GOT3 (cell line): Measurements from ENCODE around the gene SCTR.

Source experiments
- DNase-seq: peaks from one replicate; lab custom pipeline; 2025; ENCODE audit warnings: mixed read lengths; lab: John Stamatoyannopoulos, UW

Gene SCTR

GRCh38 chr2:119474371-119475224, 49.7 kb downstream of the SCTR start:
- no peak for DNase-seq

DNA sequence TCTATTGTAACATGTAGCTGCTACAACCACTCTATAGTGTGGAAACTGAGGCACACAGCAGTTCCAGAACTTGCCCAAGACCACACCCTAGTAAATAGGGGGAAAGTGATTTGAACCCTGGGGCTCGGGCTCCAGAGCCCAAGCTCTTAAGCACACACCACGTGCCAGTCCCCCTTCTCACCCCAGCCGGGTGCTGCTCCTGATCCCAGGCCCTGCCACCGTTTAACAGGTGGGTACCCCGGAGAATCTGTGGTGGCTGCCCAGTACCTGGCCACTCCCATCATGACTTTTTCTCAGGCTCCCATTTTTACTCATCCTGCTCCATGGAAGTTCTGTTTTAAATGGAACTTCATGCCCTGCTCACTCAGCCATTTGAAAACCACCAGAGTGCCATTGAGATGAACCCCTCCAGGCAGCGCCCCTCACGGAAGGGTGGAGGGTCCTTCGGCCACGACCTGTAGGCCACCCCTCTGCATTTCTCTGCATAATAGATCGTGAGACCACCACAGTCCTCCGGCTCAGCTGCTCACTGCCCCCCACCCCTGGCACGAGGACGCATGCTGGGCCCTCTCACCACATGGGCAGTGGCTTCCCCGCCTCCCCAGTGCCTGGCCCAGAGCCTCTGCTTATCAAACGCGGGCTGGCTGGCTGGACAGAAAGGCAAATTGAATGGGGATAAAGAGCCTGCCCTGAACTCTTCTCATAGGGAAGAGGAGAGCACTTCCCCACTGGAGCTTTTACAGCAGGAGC, 50.5 kb downstream of the SCTR start:
- no peak for DNase-seq

DNA sequence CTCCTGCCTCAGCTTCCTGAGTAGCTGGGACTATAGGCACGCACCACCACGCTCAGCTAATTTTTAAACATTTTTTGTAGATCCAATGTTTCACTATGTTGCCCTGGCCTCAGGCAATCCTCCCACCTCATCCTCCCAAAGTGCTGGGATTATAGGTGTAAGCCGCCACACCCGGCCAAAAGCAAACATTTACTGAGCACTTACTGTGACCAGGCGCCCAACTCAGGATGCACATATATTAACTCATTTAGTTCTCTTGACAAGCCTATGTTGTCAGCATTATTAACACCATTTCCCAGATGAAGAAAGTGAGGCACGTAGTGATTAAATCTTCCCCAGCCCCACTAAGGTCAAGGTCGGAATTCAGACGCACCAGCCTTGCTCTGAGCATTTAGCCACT, 51.5 kb downstream of the SCTR start:
- no peak for DNase-seq

DNA sequence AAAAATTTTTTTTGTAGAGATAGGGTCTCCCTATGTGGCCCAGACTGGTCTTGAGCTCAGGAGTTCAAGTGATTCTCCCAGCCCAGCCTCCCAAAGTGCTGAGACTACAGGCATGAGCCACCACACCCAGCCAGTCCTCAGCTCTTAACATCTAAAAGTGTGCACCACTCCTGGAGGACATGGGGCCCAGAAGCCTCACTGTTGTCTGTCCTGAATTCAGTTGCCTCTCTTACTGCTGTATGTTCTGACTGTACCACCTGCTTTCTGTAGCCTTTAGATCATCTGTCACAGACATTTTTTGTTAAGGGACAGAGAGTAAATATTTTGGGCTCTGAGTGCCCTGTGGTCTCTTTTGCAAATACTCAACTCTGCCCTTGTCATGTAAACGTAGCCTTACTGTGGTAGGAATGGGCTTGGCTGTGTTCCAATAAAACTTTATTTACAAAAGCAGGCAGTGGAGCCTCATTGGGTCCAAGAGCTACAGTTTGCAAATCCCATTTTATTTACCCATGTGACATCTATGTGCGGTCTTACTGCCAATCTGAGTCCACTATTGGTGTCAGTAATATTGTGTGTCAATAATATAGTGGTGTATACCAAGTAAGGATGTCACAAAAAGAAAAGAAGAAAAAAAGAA, 54.5 kb downstream of the SCTR start:
- no peak for DNase-seq

DNA sequence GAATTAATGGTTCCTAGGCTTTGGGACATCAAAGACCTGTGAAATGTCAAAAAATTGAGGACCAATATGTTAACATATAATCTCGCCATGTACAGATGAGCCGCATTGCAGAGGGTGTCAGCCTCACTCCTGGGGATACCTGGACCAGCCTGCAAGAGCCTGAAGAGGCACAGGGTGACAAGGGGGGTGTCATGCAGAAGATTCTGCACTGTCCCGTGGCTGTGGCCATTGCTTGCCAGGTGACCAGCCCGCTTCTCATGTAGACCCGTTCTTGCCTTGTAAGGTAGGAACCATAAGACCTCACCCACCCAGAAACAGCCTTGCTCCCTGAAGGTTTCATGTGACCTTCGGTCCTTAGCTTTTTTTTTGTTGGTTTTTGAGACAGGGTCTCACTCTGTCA, 55.2 kb downstream of the SCTR start:
- DNase-seq: no peak

DNA sequence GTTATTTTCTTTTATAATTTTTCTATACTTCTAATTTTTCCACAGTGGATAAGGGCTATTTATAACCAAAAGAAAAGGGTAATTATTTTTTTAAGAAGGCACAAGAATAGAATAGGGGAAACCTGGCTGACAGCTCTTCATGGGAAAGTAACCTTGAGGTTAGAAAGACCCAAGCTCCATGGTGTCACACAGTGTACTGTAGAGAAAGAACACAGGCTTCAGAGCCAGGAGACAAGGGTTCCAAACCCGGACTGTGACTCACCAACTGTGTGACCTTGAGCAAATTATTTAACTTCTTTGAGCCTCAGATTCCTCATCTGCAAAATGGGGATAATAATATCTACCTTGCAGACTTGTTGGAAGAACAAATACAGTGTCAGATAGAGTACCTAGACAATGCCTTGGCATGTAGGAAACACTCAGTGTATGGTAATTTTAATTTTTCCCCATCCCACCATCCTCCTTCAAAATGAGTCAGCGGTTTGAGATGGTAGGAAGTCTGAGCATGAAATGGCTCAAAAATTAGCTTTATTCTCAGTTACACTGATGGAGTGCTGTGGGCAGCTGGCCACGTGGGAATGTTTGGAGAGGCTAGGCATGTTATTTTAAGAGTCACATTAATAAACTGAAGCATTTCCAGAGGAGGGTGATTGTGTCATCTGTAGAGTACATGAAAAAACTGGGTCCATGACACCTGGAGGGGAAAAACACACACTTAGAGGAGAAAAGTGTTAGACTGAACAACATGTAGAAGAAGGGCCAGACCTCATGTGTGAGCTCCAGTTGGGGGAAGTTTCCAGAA, 55.9 kb downstream of the SCTR start:
- no peak for DNase-seq

DNA sequence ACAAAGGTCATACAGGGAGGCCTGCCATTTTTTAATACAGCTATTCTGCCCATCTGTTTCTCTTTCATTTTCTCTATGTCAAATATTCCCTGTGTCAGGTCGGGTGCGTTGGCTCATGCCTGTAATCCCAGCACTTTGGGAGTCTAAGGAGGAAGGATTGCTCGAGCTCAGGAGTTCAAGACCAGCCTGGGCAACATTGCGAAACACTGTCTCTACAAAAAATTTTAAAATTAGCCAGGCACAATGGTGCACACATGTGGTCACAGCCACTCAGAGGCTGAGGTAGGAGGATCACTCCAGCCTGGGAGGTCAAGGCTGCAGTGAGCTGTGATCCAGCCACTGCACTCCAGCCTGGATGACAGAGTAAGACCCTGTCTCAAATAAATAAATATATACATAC, 57.9 kb downstream of the SCTR start:
- no peak for DNase-seq

GRCh38 chr2:119465687-119466086, 58.6 kb downstream of the SCTR start:
- DNase-seq: no peak

DNA sequence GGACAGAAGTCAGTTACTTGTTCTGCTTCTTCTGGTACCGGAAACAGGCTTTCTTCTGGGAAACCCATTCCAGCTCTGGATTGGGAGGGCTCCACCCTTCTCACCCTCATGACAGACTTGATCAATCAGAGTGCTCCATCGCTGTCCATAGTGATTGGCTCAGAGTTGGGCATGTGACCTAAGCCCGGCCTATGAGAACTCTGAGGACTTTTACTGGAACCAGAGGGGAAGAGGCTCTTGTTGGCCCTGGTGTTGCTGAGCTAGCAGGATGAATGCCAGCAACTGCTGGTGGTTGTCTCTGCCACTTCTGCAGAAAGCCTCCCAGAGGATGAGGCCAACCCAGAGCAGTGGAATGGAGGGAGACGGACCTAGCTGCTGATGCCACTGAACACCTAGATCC, 59.3 kb downstream of the SCTR start:
- DNase-seq: no peak

DNA sequence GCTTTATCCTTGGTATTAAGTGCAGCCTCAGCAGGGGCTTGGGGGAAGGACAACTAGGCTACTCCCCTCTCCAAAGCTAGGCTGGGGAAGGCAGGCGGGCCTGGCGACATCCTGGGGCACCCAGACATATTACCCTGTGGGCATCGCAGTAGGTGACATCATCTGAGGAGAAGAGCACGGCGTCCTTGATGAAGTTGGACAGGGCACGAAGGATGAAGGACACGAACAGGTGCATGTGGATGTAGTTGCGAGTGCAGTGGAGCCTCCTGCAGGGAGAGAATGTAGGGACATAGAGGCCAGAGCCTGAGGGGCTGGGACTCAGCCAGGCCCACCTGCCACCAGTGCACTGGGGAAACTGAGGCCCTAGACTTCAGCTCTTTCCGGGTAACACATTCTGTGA, 60.3 kb downstream of the SCTR start:
- DNase-seq: no peak

DNA sequence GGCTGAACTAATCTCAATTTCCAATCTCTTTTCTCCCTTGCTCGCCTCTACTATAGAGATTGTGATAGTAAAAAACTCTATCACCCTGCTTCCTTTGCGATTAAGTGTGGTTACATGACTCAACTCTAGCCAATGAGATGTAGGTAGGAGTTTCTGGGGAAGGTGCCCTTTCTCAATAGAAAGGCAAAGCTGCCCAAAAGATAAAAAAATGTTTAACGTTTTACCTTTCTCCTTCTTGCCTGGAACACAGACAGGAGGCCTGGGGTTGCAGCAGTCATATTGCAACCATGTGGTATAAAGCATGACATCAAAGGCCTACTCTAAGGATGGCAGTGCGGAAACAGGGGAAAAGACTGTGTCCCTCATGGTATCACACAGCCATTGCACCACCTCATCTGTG, 61.1 kb downstream of the SCTR start:
- no peak for DNase-seq

GRCh38 chr2:119462574-119462973, 61.7 kb downstream of the SCTR start:
- DNase-seq: no peak

- DNase-seq: no peak
These were observed 62.5 kb downstream of the SCTR start for GRCh38 chr2:119461811-119462210.

DNA sequence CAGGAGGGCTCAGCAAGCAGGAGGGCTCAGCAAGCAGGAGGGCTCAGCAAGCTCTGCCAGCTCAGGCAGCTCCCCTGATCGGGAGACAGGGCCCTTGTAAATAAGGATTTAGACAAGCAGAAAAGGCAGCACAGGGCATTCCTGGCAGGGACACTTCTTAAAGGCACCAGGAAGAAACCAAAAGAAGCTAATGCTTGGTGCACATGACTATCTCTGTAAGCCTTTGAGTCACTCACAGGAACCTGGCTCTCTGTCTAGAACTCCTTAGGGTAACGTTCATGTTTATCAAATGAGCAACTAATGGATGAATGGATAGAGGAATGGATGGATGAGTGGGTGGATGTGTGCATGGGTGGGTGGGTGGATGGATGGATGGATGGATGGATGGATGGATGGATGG, 64.2 kb downstream of the SCTR start:
- DNase-seq: no peak

- no peak for DNase-seq
These were observed 69.1 kb downstream of the SCTR start for GRCh38 chr2:119455066-119455718.

DNA sequence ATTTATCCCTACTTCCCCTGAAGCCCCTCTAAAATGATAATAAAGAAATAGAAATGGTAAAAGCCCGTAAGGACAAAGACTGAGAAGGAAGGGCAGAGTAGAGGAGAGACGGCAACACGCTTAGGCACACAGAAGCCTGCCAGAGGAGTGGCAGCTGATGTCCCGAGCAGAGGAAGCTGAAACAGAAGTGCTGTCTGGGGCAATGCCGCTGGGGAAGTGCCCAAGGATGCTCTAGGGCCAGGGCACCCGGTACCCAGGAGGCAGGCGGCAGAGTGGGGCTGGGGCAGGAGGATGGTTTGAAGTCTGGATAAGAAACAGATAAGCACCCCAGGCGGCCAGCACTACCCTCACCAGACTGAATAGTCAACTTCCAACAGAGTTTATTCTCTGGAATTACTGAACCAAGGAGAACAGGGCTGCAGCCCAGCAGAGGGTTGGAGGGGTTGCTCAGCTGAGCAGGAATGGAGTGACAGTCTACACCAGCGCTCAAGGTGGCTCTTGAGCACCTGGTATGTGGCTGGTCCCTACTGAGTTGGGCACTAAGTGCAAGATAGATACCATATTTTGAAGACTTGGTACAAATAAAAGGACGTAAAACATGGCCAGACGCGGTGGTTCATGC, 70.2 kb downstream of the SCTR start:
- no peak for DNase-seq

GRCh38 chr2:119451336-119452050, 72.8 kb downstream of the SCTR start:
- DNase-seq: no peak

DNA sequence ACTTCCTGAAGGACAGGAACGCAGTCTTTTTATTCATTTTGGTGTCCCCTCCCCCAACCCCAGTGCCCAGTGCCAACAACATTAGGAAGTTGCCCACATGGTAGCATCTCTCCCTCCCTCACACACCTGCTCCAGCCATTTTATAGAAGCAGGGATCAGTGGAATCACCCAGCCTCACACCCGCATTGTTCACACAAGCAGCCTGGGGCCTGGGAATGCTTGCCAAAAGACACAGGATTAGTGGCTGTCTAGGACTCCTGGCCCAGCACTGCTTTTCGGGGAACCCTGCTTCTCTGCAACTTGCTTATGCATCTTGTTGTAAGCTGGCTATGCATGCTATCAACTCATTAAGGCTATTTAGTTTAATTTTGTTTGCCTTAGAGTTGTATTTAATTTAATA, 74.8 kb downstream of the SCTR start:
- no peak for DNase-seq

DNA sequence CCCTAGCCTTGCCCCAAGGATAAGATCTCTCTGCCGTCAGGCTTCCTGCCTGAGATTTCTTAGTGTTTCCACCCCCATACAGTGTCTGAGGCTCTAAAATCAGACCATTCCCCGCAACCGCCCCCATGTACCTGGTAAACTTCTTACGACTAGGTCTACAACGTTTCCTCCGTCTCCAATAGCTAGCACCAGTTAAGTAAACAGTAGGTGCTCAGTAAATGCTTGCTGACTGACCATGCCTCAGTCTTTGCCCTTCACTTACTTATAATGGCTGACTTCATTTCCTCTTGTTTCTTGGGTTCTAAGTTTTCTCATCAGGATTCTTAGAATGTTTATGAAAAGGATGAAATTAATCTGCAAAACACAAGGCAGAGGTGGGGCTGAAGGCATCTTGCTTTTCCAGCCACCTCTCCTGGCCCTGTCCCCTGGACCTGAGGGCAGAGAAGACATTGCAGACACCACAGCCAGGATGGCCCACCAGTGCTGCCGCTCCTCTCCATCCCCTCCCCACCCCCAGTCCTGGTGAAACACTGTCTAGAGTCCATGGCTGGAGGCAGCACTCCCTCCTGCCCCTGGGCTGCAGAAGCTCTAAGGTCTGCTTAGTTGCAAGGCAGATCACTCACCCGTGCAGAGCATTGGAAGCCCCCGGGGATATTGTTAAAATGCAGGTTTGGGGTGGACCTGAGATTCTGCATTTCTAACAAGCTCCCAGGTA, 75.7 kb downstream of the SCTR start:
- no peak for DNase-seq

DNA sequence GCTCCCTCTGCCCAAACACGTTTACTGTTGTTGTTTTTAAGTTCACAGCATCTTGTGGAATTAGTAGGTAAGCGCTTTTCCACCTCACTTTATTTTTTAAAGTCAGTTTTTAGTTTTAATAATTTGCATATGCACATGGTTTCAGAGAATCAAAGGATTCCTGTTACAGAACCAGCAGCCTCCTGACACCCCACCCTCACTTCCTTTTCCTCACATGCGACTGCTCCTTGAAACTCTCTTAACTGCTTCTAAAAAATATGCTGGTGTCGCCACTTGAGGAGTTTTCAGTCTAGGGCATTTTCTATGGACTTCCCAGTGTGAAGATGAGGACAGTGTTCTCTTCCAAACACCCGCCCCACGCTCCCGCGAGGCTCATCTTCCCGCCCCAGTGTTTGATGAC, 78.2 kb downstream of the SCTR start:
- no peak for DNase-seq
